HG02852 (cell line): ENCODE results near the gene NOC2L.

ENCODE experiments used
- ATAC-seq: cut with Tn5 transposase; IDR thresholded peaks from one replicate; pipeline ENCODE4 v1.9.1; 2021; ENCODE audit warnings: mild to moderate bottlenecking, moderate library complexity; ENCODE audit not compliant: unreplicated experiment

NOC2L gene

DNA sequence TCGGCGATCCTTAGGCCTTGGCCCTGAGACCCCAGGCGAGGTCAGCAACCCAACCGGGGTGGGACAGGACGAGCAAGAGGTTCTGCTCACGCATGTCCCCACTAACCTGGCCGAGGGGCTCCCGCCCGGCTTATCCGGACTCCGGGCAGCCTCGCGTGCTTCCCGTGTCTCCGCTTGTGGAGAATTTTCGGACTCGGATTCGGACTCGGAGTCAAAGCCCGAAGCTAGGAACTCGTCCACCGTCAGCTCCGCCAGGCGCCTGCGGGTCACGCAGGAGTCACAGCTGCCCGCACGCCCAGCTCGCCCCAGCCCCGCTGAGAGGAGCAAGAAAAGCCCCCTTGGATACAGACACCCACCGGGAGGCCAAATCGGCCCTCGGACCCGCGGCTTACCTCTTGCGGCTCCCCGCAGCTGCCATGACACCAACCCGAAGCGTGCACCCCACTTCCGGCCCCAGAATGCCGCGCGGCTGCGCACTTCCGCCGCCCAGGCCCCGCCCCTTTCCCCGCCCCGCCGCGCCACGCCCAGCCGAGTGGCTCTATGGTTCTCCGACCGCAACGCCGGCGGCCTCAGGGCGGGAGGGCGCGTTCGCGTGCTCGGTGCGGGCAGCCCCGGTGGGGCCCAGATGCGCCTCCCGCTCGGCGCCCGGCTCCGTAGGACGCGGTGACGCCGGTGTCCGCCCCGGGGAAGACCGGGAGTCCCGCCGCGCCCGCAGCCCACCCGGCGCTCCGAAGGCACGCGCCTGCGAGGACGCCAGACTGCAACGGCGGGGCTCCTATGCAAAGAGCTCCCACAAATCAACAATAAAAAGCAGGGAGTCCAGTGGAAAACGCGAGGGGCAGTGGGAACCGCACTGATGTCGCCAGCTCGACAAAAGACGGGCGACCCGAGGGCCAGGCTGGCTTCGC is at the start of gene NOC2L:
Gene NOC2L, minus strand, starts transcription at position 434 of the 908 bp plus-strand sequence. Its CDS starts 16 bp downstream, at position 418.
- ATAC-seq: no peak

DNA sequence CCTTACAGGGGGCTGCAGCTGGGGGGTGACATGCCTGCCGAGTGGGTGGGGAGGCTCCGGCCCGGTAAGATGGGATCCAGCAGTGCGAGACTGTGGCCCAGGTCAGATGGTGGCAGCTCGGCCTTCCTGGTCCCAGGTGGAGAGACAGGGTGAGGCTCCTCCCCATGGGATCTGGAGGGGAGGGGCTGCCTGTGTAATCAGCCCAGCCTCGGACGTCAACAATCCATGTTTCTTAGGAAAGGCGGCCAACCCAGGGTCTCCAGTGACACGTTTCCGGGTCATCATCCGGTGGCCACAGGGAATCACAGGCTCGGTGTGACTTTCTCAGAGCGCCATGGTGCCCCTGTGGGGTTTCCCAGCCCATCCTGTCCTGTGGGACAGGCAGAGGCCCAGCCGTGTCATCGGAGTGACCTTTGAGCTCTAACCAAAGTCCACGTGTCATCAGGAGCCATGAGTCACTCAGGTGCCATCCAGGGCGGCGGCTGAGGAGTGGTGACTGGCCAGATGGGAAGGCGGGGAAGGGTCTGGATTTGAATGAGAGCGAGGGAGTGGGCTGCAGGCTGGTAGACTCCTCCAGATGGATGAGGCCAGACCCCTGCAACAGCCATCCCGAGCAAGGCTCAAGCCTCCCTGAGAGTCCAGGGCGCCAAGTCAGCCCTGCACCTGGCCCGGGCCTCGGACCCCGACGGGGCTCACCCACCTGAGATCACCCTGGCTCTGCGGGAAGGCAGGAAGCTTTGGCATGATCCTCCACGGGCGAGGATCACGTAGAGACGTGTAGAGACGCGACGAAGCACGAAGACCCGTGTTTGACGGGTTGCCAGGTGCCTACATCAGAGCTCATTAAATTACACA is 47.5 kb upstream of the NOC2L start:
- ATAC-seq: no peak

DNA sequence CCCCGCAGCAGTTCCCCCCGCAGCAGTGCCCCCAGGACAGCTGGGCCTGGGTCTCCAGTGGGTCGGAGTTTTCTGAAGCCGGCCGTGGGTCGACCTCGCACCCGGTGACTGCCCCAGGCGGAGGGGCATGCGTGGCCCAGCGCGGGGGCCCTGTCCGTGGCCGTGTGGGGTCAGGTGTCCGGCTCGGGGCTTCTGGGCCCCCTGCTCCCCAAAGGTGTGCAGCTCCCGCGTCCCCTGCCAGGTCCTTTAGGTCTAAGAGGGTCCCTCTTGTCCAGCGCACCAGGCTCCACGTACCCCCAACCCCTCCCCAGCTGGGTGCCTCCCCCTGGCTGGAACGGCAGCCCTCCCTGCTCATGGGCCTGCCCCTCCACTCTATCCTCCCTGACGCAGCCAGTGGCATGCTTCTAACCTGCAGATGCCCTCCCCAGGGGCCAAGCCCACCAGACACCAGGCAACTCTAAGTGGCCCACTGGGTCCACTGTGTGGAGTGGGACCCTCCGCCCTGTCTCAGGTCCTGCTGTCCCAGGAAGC is 46.8 kb upstream of the NOC2L start:
- ATAC-seq: no peak

DNA sequence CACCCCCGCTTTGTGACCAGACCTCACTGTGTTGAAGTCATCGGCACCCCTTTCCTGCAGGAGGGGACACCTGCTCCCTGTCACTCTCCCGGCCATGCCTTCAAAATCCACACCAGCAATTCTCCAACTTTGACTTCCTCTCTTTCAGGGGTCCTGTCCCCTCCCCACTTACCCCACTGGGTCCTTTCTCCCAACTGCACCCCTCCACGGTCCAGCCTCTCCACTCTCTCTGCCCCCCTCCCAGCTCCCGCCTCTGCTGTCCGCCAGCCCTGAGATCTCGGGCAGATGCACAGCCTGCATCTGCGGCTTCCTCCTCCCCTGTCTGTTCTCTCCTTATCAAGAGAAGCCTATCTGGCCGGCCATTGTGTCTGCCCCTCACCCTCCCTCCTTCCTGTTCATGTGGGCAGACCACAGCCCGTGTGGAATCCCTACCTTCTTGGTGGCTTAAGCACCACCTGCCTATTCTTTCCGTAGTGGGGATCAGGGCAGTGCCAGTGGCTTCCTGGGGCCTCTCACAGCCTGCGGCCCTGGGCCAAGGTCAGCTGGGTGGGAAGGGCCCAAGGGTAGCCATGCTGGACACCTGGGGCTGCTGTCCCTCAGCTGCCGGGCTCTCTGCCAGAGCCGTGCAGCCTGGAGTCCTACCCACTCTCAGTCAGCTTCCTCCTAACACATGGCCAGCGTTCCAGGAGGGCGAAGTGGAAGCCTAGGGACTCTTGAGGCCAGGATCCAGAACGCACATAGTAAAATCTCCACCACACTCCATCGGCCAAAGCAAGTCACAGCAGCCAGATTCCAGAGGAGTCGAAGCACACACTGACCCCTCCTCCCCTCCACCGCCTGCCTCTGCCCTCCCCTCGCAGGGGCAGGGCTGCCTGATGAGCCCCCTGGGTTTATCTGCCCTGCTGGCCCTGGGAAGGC is 46.0 kb upstream of the NOC2L start:
- no peak for ATAC-seq

DNA sequence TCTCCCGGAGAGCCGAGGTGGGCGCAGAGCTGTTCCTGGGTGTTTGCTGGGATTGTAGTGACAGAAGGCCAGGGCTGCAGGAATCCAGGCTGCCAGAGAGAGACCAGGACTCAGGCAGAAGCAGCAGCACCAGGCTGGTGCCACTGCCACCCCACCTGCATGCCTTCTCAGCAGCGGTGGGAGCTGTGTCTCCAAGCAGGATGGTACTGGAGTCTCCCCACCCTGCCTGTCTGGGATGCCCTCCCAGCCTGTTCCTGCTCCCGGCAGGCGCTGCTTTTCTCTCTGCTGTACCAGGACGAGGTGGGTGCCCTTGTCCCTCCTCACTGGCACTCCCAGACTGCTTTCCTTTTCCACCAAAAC is 45.3 kb upstream of the NOC2L start:
- ATAC-seq: no peak

DNA sequence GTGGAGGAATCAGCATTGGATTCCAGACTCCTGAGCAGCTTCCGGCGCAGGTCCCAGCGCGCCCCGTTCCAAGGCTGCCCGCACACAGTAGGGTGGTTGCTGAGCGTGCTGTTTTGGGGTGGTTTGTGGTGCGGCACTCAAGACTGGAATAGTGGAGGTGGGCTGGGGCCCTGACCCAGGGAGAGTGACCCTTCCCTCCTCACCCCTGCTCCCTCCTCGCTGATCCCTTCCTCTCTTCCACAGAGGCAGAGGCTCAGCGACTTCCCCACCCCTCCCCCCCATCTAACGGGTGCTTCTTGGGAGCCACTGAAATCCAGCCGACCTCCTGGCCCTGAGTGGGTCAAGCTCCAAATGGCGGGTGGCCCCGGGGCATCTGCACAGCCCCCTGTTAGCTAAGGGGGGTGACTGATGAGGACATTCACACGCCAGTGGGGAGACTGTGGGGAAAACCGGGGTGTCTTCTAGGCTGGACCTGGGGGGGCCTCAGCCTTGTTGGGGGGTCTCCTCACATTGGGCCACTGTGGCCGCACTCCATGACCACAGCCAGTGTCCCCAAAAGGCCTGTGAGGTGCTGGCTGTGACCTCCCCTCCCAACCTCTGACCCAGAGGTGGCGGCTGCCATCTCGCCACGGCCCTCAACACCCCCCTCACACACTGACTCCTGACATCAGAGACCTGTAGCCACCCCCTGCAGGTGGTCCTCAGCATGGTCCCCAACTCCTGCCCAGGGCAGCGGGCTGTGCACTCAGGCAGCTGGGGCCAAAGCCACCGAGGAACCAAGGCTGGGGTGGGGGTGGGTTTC is 44.8 kb upstream of the NOC2L start:
- ATAC-seq: no peak

DNA sequence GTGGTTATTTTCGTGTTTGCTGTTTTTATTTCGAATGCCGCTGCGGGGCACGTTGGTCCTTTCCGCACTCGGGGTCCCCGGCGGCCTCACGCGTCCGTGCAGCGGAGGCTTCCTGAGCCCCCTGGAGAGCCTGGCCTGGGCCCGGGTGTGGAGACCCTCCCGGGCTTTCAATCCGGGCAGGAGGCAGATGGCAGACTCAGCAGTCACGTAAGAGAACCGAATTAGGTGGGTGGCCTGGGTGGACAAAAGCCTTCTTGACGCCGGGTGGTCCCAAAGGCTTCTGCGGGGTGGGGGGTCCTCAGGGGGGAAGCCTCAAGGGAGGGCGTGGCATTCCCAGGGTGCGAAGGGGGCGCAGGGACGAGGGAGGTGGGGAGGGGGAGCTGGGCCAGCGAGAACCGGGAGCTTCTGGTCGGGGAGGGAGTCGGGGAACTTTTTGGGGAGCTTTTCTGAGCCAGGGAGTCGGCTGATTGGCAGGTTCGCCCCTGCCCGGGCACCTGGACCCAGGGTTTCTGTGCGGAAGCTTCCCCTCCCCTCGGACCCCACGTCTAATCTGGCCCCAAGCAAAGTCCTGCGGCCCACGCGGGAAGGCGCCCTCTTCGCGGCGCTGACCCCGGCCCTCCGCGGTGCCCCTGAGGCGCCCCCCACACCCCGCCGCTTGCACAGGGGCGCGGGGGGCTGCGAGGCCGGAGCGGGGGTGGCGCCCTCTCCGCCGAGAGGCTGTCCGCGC is 42.2 kb upstream of the NOC2L start:
- no peak for ATAC-seq

DNA sequence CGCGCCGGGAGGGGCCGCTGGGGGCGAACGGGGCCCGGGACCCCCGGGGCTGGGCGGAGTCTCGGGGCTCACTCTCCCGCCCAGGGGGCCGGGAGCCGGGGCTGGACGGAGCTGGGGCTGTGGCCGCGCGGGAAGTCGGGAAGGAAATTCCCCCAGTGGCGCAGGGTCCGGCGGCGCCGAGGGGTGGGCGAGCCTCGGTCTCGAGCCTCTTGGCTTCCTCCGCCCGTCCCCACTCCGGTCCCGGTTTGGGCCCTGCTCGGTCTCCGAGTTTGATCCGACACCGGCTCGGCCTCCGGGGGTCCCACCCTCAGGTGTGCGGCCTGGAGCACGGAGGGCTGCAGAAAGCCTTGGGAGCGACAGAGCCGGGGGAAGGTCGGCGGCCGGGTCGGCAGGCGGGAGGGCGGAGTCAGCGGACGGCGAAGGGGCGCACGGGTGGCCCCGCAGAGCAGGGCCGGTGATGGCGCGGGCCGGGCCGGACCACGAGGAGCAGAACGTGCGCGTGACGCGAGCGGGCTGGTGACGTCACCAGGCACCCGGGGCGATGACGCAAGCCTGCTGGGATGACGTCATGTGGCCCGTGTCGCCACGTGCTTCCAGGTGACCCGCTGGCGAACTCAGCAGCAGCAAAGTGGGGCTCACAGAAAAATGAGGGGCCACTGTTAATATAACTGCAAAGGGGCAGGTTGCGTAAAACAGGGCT is 41.5 kb upstream of the NOC2L start:
- ATAC-seq: no peak

DNA sequence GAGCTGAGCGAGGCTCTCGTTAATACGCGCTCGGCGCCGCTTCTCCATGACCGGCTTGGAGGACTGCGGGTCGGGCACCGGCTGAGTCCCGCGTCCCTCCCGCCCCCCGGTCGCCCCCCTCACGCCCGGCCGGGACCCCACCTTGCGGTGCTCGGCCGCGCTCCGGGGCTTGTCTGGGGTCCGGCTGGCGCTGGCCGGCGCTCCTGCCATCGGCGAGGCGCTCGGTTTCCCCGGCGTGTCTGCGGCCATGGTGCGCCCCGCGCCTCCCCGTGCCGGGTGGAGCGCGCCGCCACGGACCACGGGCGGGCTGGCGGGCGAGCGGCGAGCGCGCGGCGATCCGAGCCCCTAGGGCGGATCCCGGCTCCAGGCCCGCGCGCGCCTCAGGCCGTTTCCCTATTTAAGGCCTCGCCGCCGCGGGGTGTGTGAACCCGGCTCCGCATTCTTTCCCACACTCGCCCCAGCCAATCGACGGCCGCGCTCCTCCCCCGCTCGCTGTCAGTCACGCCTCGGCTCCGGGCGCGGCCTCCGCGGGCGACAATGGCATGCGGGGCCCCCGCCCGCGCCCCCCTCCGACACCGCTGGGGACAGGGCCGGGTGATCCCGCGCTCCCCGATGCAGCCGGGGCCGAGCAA is 40.8 kb upstream of the NOC2L start, which contains the start of gene HES4:
Gene HES4, minus strand, starts transcription at position 373 of the 632 bp plus-strand sequence. Its CDS starts 124 bp downstream, at position 249.
- ATAC-seq: no peak

DNA sequence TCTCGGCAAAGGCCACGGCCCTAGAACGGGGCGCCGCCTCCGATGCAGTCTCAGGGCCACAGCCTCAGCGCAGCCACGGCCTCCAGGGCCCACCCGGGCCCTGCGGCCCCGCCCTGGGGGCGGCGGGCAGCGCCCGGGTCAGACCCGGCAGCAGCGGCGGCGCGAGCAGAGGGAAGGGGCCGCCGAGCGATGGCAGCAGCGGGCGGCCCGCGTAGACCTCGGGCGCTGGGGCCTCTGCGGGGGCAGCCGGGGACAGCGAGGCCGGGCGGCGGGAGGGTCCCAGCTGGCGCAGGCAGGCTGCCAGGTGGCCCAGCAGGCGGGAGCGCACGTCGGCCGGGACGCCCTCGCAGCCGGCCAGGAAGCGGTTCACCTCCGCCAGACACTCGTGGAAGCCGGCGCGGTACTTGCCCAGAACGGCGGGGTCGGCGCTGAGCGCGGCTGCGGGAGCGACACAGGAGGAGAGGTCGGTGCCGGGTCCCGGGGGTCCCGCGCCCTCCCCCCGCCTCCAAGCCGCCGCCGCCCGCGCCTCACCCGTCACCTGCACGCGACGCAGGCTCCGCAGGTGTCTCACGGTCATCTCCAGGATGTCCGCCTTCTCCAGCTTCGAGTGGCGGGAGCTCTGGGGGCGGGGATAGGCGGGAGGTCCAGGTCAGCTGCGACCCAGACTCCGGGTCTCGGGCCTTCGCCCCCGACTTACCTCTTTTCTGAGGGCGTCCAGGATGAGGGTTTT is 40.1 kb upstream of the NOC2L start:
- no peak for ATAC-seq

DNA sequence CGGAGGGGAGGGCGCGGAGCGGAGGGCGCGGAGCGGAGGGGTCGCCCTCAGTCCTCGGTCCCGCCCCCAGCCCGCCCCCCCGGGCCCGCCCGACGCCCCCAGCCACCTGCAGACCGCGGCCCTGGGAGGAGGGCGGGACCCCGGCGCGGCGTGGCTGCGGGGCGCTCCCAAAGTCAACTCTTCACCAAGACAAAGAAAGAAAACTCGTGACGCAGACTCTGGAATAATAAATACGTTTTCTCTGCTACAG is 39.6 kb upstream of the NOC2L start:
- ATAC-seq: no peak

DNA sequence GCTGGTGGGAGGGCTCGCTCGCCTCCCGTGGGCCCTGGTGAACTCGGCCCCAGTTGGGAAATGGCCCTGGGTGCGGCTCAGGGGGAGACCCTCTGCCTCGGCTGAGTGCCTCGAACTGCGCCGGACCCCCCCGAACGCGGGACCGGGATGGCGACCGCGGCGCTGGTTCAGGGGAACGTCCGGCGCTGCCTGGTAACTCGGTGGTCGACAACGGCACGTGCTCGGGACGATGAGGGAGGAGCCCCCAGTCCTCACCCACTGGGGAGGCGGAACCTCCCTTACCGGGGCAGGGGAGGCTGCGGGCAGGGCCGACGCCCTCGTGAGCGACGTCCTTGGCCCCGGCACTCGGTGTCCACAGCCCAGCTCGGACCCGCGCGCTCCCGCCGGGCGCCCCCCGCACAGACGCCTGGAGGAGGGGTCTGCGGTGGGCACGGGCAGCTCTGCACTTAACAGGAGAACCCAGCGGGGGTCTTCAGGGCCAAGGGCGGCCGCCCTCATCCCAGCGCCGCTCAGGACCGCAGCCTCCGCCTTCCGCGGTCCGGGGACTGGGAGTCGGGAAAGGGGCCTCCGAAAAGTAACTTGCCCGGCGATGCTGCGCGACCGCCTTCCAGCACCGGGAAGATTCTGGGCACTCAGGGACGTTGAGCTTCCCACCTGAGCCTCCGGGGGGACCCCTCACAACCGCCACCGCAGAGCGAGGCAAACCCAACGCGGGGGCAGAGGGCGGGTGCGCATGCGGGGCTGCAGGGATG is 39.1 kb upstream of the NOC2L start:
- no peak for ATAC-seq

DNA sequence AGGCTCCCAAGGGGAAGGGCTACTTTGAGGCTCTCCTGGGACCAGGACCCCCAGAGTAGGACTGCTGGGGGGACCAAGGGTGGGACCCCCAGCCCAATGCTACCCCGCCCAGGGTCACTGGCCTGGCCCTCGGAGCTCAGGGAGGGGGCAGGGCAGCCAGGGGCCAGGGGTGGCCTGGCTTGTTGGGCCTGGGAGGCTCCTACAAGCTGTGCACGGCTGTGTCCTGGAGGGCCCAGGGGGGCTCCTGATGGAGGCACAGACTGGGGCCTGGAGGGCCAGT is 38.6 kb upstream of the NOC2L start:
- ATAC-seq: no peak

DNA sequence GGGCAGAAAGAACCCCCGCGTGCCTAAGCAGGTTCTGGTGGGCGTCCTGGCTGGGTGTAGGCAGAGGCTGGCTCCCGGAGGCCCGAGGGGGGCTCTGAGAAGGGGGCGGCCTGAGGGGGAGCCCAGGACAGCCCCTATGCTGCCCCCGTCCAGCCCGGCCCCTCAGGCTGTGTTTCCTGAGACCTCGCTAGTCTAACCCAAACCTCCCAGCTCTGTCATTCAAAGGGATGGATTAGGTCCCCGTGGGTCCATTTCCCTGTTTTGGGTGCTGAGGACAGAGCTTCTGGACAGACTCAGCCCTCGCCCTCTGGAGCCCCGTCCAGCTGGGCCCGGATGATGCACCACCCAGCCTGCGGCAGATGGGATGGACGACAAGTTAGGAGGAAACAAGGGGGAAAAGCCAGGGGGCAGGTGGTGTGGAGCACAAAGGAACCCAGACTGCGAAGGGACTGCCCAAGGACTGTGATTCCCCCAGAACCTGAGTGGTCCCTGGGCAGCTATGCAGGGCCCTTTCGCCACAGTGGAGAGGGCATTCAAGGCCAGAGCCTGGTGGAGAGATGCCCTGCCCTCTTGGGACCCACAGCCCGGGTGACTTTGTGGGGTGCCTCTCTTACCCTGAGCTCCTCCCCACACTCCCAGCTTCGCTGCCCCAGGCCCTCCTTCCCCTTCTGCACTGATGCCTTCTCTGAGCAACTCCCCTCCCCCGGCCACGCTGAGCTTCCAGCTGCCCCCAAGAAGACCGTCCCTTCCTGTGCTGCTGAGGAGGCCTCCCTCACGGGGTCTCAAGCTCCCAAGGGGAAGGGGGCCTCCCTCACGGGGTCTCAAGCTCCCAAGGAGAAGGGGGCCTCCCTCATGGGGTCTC is 38.0 kb upstream of the NOC2L start:
- ATAC-seq: no peak

DNA sequence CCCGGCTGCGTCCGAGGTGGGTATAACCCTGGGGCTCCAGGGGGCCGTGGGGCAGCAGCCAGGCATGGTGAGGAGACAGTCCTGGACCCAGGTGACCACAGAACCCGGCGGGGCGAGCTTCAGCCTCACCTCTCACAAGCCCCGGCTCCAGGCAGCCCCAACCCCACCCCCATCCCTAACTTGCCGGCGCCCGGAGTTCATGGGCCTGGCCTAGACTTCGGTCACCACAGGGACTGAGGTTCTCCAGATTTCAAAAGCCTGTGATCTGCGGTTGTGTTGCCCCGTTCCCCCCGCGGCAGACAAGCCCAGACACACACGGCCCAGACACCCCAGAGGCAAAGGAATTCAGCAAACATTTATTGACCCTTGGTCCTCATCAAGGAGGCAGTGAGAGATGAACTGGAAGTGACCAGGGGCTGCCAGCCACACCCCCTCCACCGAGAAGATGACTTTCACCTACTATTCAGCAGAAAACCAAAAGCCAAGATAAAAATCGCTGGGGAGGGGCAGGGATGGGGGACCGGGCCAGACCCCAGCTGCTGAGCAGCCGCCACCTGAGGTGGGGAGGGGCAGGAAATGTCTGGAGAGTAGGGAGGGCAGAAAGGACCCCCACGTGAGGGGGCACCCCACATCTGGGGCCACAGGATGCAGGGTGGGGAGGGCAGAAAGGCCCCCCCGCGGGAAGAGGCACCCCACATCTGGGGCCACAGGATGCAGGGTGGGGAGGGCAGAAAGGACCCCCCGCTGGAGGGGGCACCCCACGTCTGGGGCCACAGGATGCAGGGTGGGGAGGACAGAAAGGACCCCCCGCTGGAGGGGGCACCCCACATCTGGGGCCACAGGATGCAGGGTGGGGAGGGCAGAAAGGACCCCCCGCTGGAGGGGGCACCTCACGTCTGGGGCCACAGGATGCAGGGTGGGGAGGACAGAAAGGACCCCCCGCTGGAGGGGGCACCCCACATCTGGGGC is 36.9 kb upstream of the NOC2L start:
- no peak for ATAC-seq
